GM12878 (cell line): ENCODE data around the gene ATG9B. TPM values are rescaled to one million over a fixed set of nuclear protein-coding genes. Genes with fewer than 3 reads are reported as not detected.

ENCODE experiments used
- ATAC-seq: fragments of 200-7000 bp; cut with Tn5 transposase; 3 replicates; pipeline ENCODE4 v1.9.1; 2020; ENCODE audit warnings: mild to moderate bottlenecking, moderate library complexity
- BruUV-seq: library from RNA; stranded (reverse); fragments of 400-500 nt; replicated peaks from 2 replicates; lab custom pipeline; 2021; lab: Mats Ljungman, UMichigan
- CTCF ChIA-PET: fragments of 300-600 bp; sonication (Branson Sonifier 250); formaldehyde crosslinking; extraction: SDS; loops from one replicate; lab custom pipeline; 2021; ENCODE audit warnings: inconsistent platforms; lab: Yijun Ruan, JAX
- POLR2A ChIA-PET: fragments of 350-600 bp; formaldehyde crosslinking; extraction: SDS; loops from one replicate; lab custom pipeline; 2021; ENCODE audit warnings: inconsistent platforms; lab: Charles Lee
- RAD21 ChIA-PET: fragments of 300-600 bp; sonication (Branson Sonifier 250); formaldehyde crosslinking; loops from one replicate; lab custom pipeline; 2023; ENCODE audit warnings: antibody characterized with exemption; ENCODE audit not compliant: unreplicated experiment; lab: Charles Lee
- SMC1A ChIA-PET: fragments of 300-600 bp; sonication (Branson Sonifier 250); formaldehyde crosslinking; loops from one replicate; lab custom pipeline; 2023; ENCODE audit not compliant: unreplicated experiment, uncharacterized antibody; lab: Charles Lee
- DNase-seq: peaks from one replicate; pipeline ENCODE4 v3.0.0-alpha.2; 2011; ENCODE audit warnings: low read depth, low spot score
- FAIRE-seq: peaks from 3 replicates; lab custom pipeline; 2011; peaks lifted over from hg19 to GRCh38; lab: Jason Lieb, UNC
- H2AFZ ChIP-seq: 2 replicates; pipeline ENCODE4 v1.6.0; 2011; ENCODE audit warnings: low read depth, low read length, control low read depth; ENCODE audit not compliant: control insufficient read depth
- H3K27ac ChIP-seq: 2 replicates; pipeline ENCODE4 v1.5.1; 2011; ENCODE audit warnings: control low read depth; ENCODE audit not compliant: control insufficient read depth, insufficient read depth
- H3K27me3 ChIP-seq, 2 experiments: replicated peaks in 1 of 2; 2 replicates each; pipeline versions ENCODE4 v1.6.0 to v1.6.1; 2011; ENCODE audit warnings: low read length in 1 of 2; ENCODE audit not compliant: control insufficient read depth in 2 of 2, insufficient read depth in 2 of 2
- H3K36me3 ChIP-seq, 2 experiments: 2 replicates each; pipeline ENCODE4 v1.5.1; 2011; ENCODE audit warnings: low read length in 1 of 2; ENCODE audit not compliant: control insufficient read depth in 2 of 2, insufficient read depth in 2 of 2
- H3K4me1 ChIP-seq: 2 replicates; pipeline ENCODE4 v1.6.1; 2011; ENCODE audit warnings: mild to moderate bottlenecking, low read length, moderate library complexity, mixed read lengths; ENCODE audit not compliant: control insufficient read depth, insufficient read depth
- H3K4me2 ChIP-seq: 2 replicates; pipeline ENCODE4 v1.6.0; 2011; ENCODE audit warnings: control low read depth; ENCODE audit not compliant: control insufficient read depth, insufficient read depth
- H3K4me3 ChIP-seq: fragments of 200-600 bp; sonication (generic); 2 replicates; pipeline ENCODE4 v1.5.1; 2016
- H3K79me2 ChIP-seq: 2 replicates; pipeline ENCODE4 v1.6.0; 2011; ENCODE audit warnings: low read length; ENCODE audit not compliant: control insufficient read depth, insufficient read depth
- H3K9ac ChIP-seq: 2 replicates; pipeline ENCODE4 v1.8.0; 2011; ENCODE audit warnings: low read length, control low read depth, mixed read lengths; ENCODE audit not compliant: control insufficient read depth, insufficient read depth
- H3K9me3 ChIP-seq: replicated peaks from 3 replicates; pipeline ENCODE4 v1.5.1; 2011; ENCODE audit warnings: mild to moderate bottlenecking, low read length; ENCODE audit not compliant: control insufficient read depth, insufficient read depth
- H4K20me1 ChIP-seq: 2 replicates; pipeline ENCODE4 v1.6.0; 2011; ENCODE audit not compliant: control insufficient read depth, insufficient read depth
- MYC ChIP-seq: IDR thresholded peaks from 2 replicates; pipeline ENCODE4 v1.6.1; 2011; ENCODE audit warnings: mild to moderate bottlenecking, low read length, moderate library complexity, inconsistent platforms; ENCODE audit not compliant: insufficient read depth, insufficient replicate concordance, insufficient read length, severe bottlenecking
- NFYB ChIP-seq: IDR thresholded peaks from 2 replicates; pipeline ENCODE4 v1.6.1; 2011; ENCODE audit warnings: low read depth, mild to moderate bottlenecking, low read length, improper control_type of control experiment, moderate library complexity; ENCODE audit not compliant: insufficient read depth
- POLR2AphosphoS5 ChIP-seq: IDR thresholded peaks from 2 replicates; pipeline ENCODE4 v1.6.1; 2011; ENCODE audit warnings: mild to moderate bottlenecking, low read length, inconsistent platforms
- STAT1 ChIP-seq: fragments of 450-650 bp; conservative IDR thresholded peaks from 2 replicates; pipeline ENCODE4 v1.6.1; 2014; ENCODE audit warnings: antibody characterized with exemption, mild to moderate bottlenecking
- TAF1 ChIP-seq: IDR thresholded peaks from 2 replicates; pipeline ENCODE4 v1.6.1; 2011; ENCODE audit warnings: mild to moderate bottlenecking, low read depth, low read length, borderline replicate concordance
- ZNF274 ChIP-seq: IDR thresholded peaks from one replicate; pipeline ENCODE4 v1.8.0; 2011; ENCODE audit not compliant: insufficient read length, insufficient read depth
- ZNF384 ChIP-seq: IDR thresholded peaks from 2 replicates; pipeline ENCODE4 v1.6.1; 2012; ENCODE audit warnings: low read depth, mild to moderate bottlenecking, low read length, improper control_type of control experiment, borderline replicate concordance
- ZSCAN29 ChIP-seq: fragments of 450-650 bp; IDR thresholded peaks from 2 replicates; pipeline ENCODE4 v1.6.1; 2017; ENCODE audit warnings: mild to moderate bottlenecking, moderate library complexity
- WGBS: methylation state at CpG from one replicate; pipeline ENCODE4 v1.1.6; 2016; ENCODE audit warnings: low lambda C conversion rate; ENCODE audit not compliant: insufficient replicate concordance, insufficient coverage; ENCODE audit errors: missing lambda C conversion rate; 5-methylcytosine and 5-hydroxymethylcytosine counted together
- in situ Hi-C: fragments of 300-500 bp; cut with MboI; formaldehyde crosslinking; loops from 9 replicates; pipeline ENCODE4 v1.14.3; 2018; ENCODE audit warnings: mixed read lengths
- intact Hi-C: fragments of 100-400 bp; cut with micrococcal nuclease; formaldehyde crosslinking; loops from one replicate; pipeline ENCODE4 v1.14.2; 2022; ENCODE audit not compliant: unreplicated experiment
- polyA plus RNA-seq, 11 experiments: library from polyadenylated mRNA; depleted of rRNA in 4 of 11; unstranded in 6 of 11; stranded (reverse) in 5 of 11; fragments of >200 nt; fragmentation: Nextera tagmentation in 4 of 11; fragmentation: Illumina TruSeq in 1 of 11; extraction: Ambion mirVana in 4 of 11; extraction: Trizol in 1 of 11; gene quantifications; 1 replicate in 1 of 11; 2 replicates in 10 of 11; pipeline versions ENCODE4 v1.2.1 to v1.2.3, GENCODE V29; 2011 to 2016; ENCODE audit warnings: inconsistent platforms in 2 of 11, missing spikeins in 2 of 11, low read depth in 1 of 11
- total RNA-seq, 4 experiments: library from RNA; depleted of rRNA in 3 of 4; stranded (reverse); fragments of >200 nt in 3 of 4; fragmentation: Illumina TruSeq in 1 of 4; extraction: Trizol in 1 of 4; gene quantifications; 2 replicates each; pipeline versions ENCODE4 v1.2.1 to v1.2.3, GENCODE V29; 2013 to 2021
- TF ChIP-seq, protein P1 (sequence below): IDR thresholded peaks from 2 replicates; pipeline ENCODE4 v1.6.1; 2012; ENCODE audit warnings: low read depth, low read length, improper control_type of control experiment
- TF ChIP-seq, protein P2 (sequence below): fragments of 450-650 bp; IDR thresholded peaks from 2 replicates; pipeline ENCODE4 v1.6.1; 2016; ENCODE audit warnings: mild to moderate bottlenecking

The ATG9B gene
- total and polyA plus RNA-seq, 10 of the 15 experiments (the other 5 are each of a cell fraction or from before 2014, with no cell fraction given) = 0.01 to 0.83 (median 0.12) TPM; not detected in 2

DNA sequence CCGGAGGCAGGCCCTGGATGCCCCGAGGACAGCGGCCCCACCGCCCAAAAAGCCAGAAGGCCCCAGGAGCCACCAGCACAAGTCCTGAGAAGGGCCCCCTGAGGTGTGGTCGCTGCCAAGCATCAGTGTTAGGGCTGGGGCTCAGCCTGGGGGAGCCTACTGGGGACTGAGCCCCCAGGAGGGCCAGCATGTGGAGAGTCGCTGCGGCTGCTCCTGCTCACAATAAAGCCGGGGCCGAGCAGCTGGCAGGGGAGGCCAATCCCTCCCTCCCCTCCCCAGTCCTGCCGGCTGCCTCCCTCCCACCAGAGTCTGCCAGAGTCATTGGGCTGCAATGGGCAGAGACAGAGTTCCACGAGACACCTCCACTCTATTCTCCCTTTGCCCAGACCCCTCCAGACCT is 21.0 kb upstream of the ATG9B start:
- CTCF ChIA-PET = no interaction called here
- no peaks in the 10 kb centered on the region for H3K36me3 ChIP-seq
- FAIRE-seq = no peak

More for the DNA sequence above, 21.0 kb upstream of the ATG9B start:
- H3K4me1 ChIP-seq = no peaks in the 10 kb centered on the region
- 97% methylated on average over 9 of the region's 11 CpGs for WGBS
- H3K4me2 ChIP-seq = no peak overlapping the region
- DNase-seq (no peak), ATAC-seq (no peak)
- intact Hi-C loops = no loop called here
- POLR2A ChIA-PET = no interaction called here
- no peak overlapping the region for H2AFZ ChIP-seq
- no peaks in the 10 kb centered on the region for H3K79me2 ChIP-seq
- H3K9ac ChIP-seq = no peak overlapping the region
- in situ Hi-C loops = no loop called here
- BruUV-seq = no TSS peak
- H4K20me1 ChIP-seq = no peaks in the 10 kb centered on the region
- no peaks in the 10 kb centered on the region for H3K27me3 ChIP-seq
- SMC1A ChIA-PET = interaction anchor here (1.5 kb wide), 1 partner anchor 17 kb away, joined by 3 read pairs; the partner anchor contains the start of gene ABCB8
- H3K4me3 ChIP-seq = no peak overlapping the region
- no peaks in the 10 kb centered on the region for H3K9me3 ChIP-seq
- TF ChIP-seq ZNF384 (no peak), TAF1 (no peak), ZNF274 (no peak), MYC (no peak), ZSCAN29 (no peak), STAT1 (no peak), NFYB (no peak), POLR2AphosphoS5 (no peak)
- TF ChIP-seq, protein P1, sequence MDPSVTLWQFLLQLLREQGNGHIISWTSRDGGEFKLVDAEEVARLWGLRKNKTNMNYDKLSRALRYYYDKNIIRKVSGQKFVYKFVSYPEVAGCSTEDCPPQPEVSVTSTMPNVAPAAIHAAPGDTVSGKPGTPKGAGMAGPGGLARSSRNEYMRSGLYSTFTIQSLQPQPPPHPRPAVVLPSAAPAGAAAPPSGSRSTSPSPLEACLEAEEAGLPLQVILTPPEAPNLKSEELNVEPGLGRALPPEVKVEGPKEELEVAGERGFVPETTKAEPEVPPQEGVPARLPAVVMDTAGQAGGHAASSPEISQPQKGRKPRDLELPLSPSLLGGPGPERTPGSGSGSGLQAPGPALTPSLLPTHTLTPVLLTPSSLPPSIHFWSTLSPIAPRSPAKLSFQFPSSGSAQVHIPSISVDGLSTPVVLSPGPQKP = no peak
- TF ChIP-seq, protein P2, sequence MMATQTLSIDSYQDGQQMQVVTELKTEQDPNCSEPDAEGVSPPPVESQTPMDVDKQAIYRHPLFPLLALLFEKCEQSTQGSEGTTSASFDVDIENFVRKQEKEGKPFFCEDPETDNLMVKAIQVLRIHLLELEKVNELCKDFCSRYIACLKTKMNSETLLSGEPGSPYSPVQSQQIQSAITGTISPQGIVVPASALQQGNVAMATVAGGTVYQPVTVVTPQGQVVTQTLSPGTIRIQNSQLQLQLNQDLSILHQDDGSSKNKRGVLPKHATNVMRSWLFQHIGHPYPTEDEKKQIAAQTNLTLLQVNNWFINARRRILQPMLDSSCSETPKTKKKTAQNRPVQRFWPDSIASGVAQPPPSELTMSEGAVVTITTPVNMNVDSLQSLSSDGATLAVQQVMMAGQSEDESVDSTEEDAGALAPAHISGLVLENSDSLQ = no peak
- H3K27ac ChIP-seq = no peak overlapping the region
- RAD21 ChIA-PET = no interaction called here
